ENCODE data around the gene FLT1. TPM values are rescaled to one million over a fixed set of nuclear protein-coding genes. Genes with fewer than 3 reads are reported as not detected.
A peak's percentile ranks its signal among the peaks of the same experiment; 100 is the strongest.

Gene FLT1
- total RNA-seq, 1 donor from 2014 or later = 6.5 TPM

DNA sequence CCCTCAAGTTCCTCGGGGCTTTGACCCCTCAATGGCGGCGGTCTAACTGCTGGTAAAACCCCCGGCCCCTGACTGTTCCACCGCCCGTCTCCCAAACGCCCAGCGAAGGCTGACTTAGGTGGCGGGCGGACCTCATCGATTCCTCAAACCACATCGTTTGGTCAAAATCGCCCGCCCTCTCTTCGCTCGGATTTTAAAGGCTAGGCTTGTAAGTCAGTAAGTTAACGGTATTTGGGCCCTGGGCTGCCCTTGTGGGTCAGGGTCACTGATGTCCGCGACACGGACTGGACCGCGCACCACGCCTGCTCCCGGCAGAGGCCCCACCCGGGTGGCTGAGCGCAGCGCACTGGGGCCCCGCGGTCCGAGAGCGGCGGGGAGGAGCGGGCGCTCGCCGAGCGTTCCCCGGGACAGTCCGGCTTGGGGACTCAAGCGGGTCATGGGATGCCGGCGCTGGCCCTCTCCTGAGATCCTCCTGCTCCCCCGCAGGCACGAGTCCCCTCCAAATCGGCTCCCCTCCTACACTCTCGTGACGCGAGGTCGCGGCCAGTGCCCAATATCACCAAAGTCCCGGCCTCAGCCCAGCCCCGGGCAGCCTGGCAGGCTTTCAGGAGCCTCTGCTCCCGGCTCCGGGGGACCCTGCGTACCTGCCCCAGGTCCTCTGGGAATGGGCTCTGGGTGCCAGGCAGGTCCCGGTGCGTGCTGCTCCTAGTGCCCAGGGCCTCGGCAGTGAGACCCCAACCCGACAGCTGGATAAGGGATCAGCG, 1.0 kb downstream of the FLT1 start:
- Mint-ChIP-seq H3K27ac (no peak overlapping the region), H3K4me3 (peak overlapping the region; percentile 51), H3K36me3 (no peaks in the 10 kb centered on the region), H3K9me3 (no peaks in the 10 kb centered on the region), H3K27me3 (ENCODE audit: low read depth) (peaks cover 91% of the 10 kb centered on the region), H3K4me1 (peaks cover 10% of the 10 kb centered on the region)
- no peak for DNase-seq (ENCODE audit: low spot score in 2 of 2, unreplicated experiment in 2 of 2)
- TF ChIP-seq, protein P1, sequence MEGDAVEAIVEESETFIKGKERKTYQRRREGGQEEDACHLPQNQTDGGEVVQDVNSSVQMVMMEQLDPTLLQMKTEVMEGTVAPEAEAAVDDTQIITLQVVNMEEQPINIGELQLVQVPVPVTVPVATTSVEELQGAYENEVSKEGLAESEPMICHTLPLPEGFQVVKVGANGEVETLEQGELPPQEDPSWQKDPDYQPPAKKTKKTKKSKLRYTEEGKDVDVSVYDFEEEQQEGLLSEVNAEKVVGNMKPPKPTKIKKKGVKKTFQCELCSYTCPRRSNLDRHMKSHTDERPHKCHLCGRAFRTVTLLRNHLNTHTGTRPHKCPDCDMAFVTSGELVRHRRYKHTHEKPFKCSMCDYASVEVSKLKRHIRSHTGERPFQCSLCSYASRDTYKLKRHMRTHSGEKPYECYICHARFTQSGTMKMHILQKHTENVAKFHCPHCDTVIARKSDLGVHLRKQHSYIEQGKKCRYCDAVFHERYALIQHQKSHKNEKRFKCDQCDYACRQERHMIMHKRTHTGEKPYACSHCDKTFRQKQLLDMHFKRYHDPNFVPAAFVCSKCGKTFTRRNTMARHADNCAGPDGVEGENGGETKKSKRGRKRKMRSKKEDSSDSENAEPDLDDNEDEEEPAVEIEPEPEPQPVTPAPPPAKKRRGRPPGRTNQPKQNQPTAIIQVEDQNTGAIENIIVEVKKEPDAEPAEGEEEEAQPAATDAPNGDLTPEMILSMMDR (IDR thresholded peaks at IDR 0.05; ENCODE audit: unreplicated experiment) = no peak

GRCh38 chr13:28492569-28493367, 2.2 kb downstream of the FLT1 start:
- Mint-ChIP-seq H3K36me3 (no peaks in the 10 kb centered on the region), H3K27ac (no peak overlapping the region), H3K27me3 (ENCODE audit: low read depth) (peaks cover 92% of the 10 kb centered on the region), H3K4me3 (peak overlapping the region; percentile 59), H3K9me3 (no peaks in the 10 kb centered on the region), H3K4me1 (peaks cover 10% of the 10 kb centered on the region)
- no peak for DNase-seq (ENCODE audit: low spot score in 2 of 2, unreplicated experiment in 2 of 2)
- TF ChIP-seq, protein P1 (IDR thresholded peaks at IDR 0.05; ENCODE audit: unreplicated experiment) = no peak

DNA sequence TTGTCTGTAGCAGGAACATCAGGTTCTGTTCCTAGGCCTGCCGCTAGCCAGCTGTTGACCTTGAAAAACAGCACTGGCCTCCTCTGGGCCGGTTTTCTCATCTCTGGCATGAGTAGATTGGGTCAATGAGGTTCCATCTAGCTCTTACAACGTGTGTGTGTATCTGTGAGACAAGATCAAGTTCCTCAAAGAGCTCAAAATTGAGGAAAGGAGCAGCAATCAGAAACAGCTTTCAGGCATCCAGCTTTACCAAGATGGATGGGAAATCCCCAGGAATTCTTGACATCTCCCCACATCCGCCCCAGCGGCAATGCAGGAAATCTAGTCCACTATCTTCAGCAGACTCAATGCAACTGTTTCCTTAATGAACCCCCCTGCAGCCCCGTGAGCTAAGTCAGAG, 4.9 kb downstream of the FLT1 start:
- peaks cover 2% of the 10 kb centered on the region for H3K4me1 Mint-ChIP-seq
- peaks cover 70% of the 10 kb centered on the region for H3K27me3 Mint-ChIP-seq (ENCODE audit: low read depth)
- TF ChIP-seq, protein P1 (IDR thresholded peaks at IDR 0.05; ENCODE audit: unreplicated experiment) = no peak
- no peak for DNase-seq (ENCODE audit: low spot score in 2 of 2, unreplicated experiment in 2 of 2)
- H3K27ac Mint-ChIP-seq = no peak overlapping the region
- H3K9me3 Mint-ChIP-seq = no peaks in the 10 kb centered on the region
- no peaks in the 10 kb centered on the region for H3K36me3 Mint-ChIP-seq
- H3K4me3 Mint-ChIP-seq = no peak overlapping the region

- Mint-ChIP-seq H3K27me3 (ENCODE audit: low read depth) (peaks cover 68% of the 10 kb centered on the region), H3K27ac (no peak overlapping the region), H3K36me3 (no peaks in the 10 kb centered on the region), H3K9me3 (no peaks in the 10 kb centered on the region), H3K4me3 (no peak overlapping the region), H3K4me1 (peaks cover 2% of the 10 kb centered on the region)
- TF ChIP-seq, protein P1 (IDR thresholded peaks at IDR 0.05; ENCODE audit: unreplicated experiment) = no peak
- DNase-seq (ENCODE audit: low spot score in 2 of 2, unreplicated experiment in 2 of 2) = no peak
Observed at GRCh38 chr13:28489524-28489931, 5.4 kb downstream of the FLT1 start.

GRCh38 chr13:28488376-28489005, 6.4 kb downstream of the FLT1 start:
- peaks cover 67% of the 10 kb centered on the region for H3K27me3 Mint-ChIP-seq (ENCODE audit: low read depth)
- H3K4me3 Mint-ChIP-seq = no peak overlapping the region
- peaks cover 2% of the 10 kb centered on the region for H3K4me1 Mint-ChIP-seq
- no peaks in the 10 kb centered on the region for H3K36me3 Mint-ChIP-seq
- no peak for DNase-seq (ENCODE audit: low spot score in 2 of 2, unreplicated experiment in 2 of 2)
- H3K27ac Mint-ChIP-seq = no peak overlapping the region
- TF ChIP-seq, protein P1 (IDR thresholded peaks at IDR 0.05; ENCODE audit: unreplicated experiment) = no peak
- no peaks in the 10 kb centered on the region for H3K9me3 Mint-ChIP-seq

Measured in mesothelial cell of epicardium (in vitro differentiated cells).